GM06990 (cell line): Measurements from ENCODE around the gene HOMEZ.

ENCODE experiments used
- DNase-seq: peaks from one replicate; pipeline ENCODE4 v3.0.0-alpha.2; 2011; ENCODE audit not compliant: insufficient read length; ENCODE audit errors: extremely low read depth
- H3K27me3 ChIP-seq: replicated peaks from 2 replicates; pipeline ENCODE4 v1.6.0; 2011; ENCODE audit warnings: low read length; ENCODE audit not compliant: control insufficient read depth, insufficient read depth
- H3K36me3 ChIP-seq: 2 replicates; pipeline ENCODE4 v1.5.1; 2011; ENCODE audit warnings: low read length; ENCODE audit not compliant: control insufficient read depth, insufficient read depth
- H3K4me3 ChIP-seq: replicated peaks from 2 replicates; pipeline ENCODE4 v1.5.1; 2011; ENCODE audit warnings: low read depth, mild to moderate bottlenecking, control low read depth, low read length
- CTCF ChIP-seq: IDR thresholded peaks from 2 replicates; pipeline ENCODE4 v1.5.1; 2011; ENCODE audit warnings: low read length, control low read depth, mild to moderate bottlenecking, inconsistent platforms; ENCODE audit not compliant: insufficient read depth, poor library complexity, severe bottlenecking

The HOMEZ gene

GRCh38 chr14:23307687-23308644, 22.0 kb upstream of the HOMEZ start:
- no peak for DNase-seq
- Histone ChIP-seq H3K36me3 (peaks cover 12% of the 10 kb centered on the region), H3K4me3 (peak overlapping the region; percentile 95), H3K27me3 (no peaks in the 10 kb centered on the region)
- TF ChIP-seq CTCF = no peak

- Histone ChIP-seq H3K4me3 (peak overlapping the region; percentile 95), H3K36me3 (peaks cover 12% of the 10 kb centered on the region), H3K27me3 (no peaks in the 10 kb centered on the region)
- TF ChIP-seq CTCF = no peak
- DNase-seq = no peak
These were observed 21.2 kb upstream of the HOMEZ start for GRCh38 chr14:23307146-23307530.

GRCh38 chr14:23306412-23307145, 20.6 kb upstream of the HOMEZ start, which contains the start of gene BCL2L2:
TSS of gene BCL2L2 (plus strand) at chr14:23306833. CDS start at chr14:23307768, 935 bp downstream.
- TF ChIP-seq CTCF = no peak
- DNase-seq = peak; percentile 72
- peaks cover 12% of the 10 kb centered on the region for H3K36me3 ChIP-seq
- no peaks in the 10 kb centered on the region for H3K27me3 ChIP-seq
- H3K4me3 ChIP-seq = peak within 1 kb of the TSS; percentile 95

GRCh38 chr14:23302290-23303225, 16.6 kb upstream of the HOMEZ start, which contains the start of gene PPP1R3E:
TSS of gene PPP1R3E (minus strand) at chr14:23302859. CDS start at chr14:23302576, 283 bp downstream.
- TF ChIP-seq CTCF = no peak
- peak within 1 kb of the TSS; percentile 82 for H3K4me3 ChIP-seq
- H3K27me3 ChIP-seq = no peaks in the 10 kb centered on the region
- peak; percentile 89 for DNase-seq
- peaks cover 3% of the 10 kb centered on the region for H3K36me3 ChIP-seq

GRCh38 chr14:23301969-23302289, 16.0 kb upstream of the HOMEZ start:
- Histone ChIP-seq H3K36me3 (peaks cover 4% of the 10 kb centered on the region), H3K27me3 (no peaks in the 10 kb centered on the region), H3K4me3 (peak overlapping the region; percentile 82)
- no peak for DNase-seq
- no peak for TF ChIP-seq CTCF
